GM23338 (cell line): ENCODE measurements around the gene TMEM178B. TPM values are rescaled to one million over a fixed set of nuclear protein-coding genes. Genes with fewer than 3 reads are reported as not detected.

Source experiments
- ATAC-seq: fragments of 200-7000 bp; cut with Tn5 transposase; 3 replicates; pipeline ENCODE4 v1.9.1; 2020
- DNase-seq: peaks from one replicate; pipeline ENCODE4 v3.0.0-alpha.2; 2015; ENCODE audit warnings: low spot score
- H2AFZ ChIP-seq: fragments of 200-600 bp; sonication (generic); 2 replicates; pipeline ENCODE4 v1.8.0; 2016; ENCODE audit warnings: antibody characterized with exemption, mild to moderate bottlenecking, moderate library complexity
- H3F3A ChIP-seq: fragments of 200-600 bp; sonication (generic); replicated peaks from 2 replicates; pipeline ENCODE4 v1.8.0; 2017; ENCODE audit warnings: antibody characterized with exemption, mixed run types, low read depth
- H3K27ac ChIP-seq: fragments of 200-600 bp; sonication (generic); 2 replicates; pipeline ENCODE4 v1.6.1; 2016; ENCODE audit warnings: low read depth
- H3K27me3 ChIP-seq: fragments of 200-600 bp; sonication (generic); 2 replicates; pipeline ENCODE4 v1.8.0; 2016; ENCODE audit warnings: mild to moderate bottlenecking, mixed run types, moderate library complexity; ENCODE audit not compliant: insufficient read depth
- H3K36me3 ChIP-seq: fragments of 200-600 bp; sonication (generic); 2 replicates; pipeline ENCODE4 v1.8.0; 2016; ENCODE audit warnings: mild to moderate bottlenecking; ENCODE audit not compliant: insufficient read depth
- H3K4me1 ChIP-seq: fragments of 200-600 bp; sonication (generic); 2 replicates; pipeline ENCODE4 v1.8.0; 2016; ENCODE audit warnings: mild to moderate bottlenecking, moderate library complexity; ENCODE audit not compliant: insufficient read depth
- H3K4me2 ChIP-seq: fragments of 200-600 bp; sonication (generic); 2 replicates; pipeline ENCODE4 v1.7.1; 2017; ENCODE audit warnings: mixed run types
- H3K4me3 ChIP-seq: fragments of 200-600 bp; sonication (generic); 2 replicates; pipeline ENCODE4 v1.6.1; 2016; ENCODE audit warnings: mixed run types
- H3K79me2 ChIP-seq: fragments of 200-600 bp; sonication (generic); replicated peaks from 2 replicates; pipeline ENCODE4 v1.8.0; 2017; ENCODE audit warnings: mild to moderate bottlenecking; ENCODE audit not compliant: insufficient read depth
- H3K9me2 ChIP-seq: fragments of 200-600 bp; sonication (generic); 2 replicates; pipeline ENCODE4 v1.8.0; 2017; ENCODE audit not compliant: insufficient read depth
- H4K20me1 ChIP-seq: fragments of 200-600 bp; sonication (generic); replicated peaks from 2 replicates; pipeline ENCODE4 v1.8.0; 2017; ENCODE audit warnings: mild to moderate bottlenecking; ENCODE audit not compliant: insufficient read depth
- H3K27ac Mint-ChIP-seq: 2 replicates; pipeline ENCODE4 v1.8.0; 2020; ENCODE audit warnings: inconsistent platforms, mild to moderate bottlenecking, moderate library complexity, mixed read lengths
- H3K27me3 Mint-ChIP-seq: 3 replicates; pipeline ENCODE4 v1.8.0; 2022; ENCODE audit warnings: low read depth, mild to moderate bottlenecking, moderate library complexity, mixed read lengths, inconsistent platforms; ENCODE audit not compliant: insufficient read depth, poor library complexity
- H3K36me3 Mint-ChIP-seq: 3 replicates; pipeline ENCODE4 v1.8.0; 2021; ENCODE audit warnings: low read depth, mild to moderate bottlenecking, inconsistent platforms, moderate library complexity, mixed read lengths
- H3K4me1 Mint-ChIP-seq: 3 replicates; pipeline ENCODE4 v1.8.0; 2020; ENCODE audit warnings: mild to moderate bottlenecking, inconsistent platforms, mixed read lengths
- H3K4me3 Mint-ChIP-seq: 3 replicates; pipeline ENCODE4 v1.8.0; 2021; ENCODE audit warnings: moderate library complexity, mild to moderate bottlenecking, inconsistent platforms, mixed read lengths
- H3K9me3 Mint-ChIP-seq: 3 replicates; pipeline ENCODE4 v1.8.0; 2020; ENCODE audit warnings: moderate library complexity, mild to moderate bottlenecking, inconsistent platforms, mixed read lengths
- CREB1 ChIP-seq: fragments of 250-450 bp; sonication (Bioruptor Pico); IDR thresholded peaks from 2 replicates; pipeline ENCODE4 v1.5.0; 2020; ENCODE audit warnings: low read depth, mild to moderate bottlenecking, moderate library complexity
- CTCF ChIP-seq, 2 experiments: fragments of 200-600 bp in 1 of 2; sonication (generic) in 1 of 2; conservative IDR thresholded peaks; 2 replicates each; pipeline versions ENCODE4 v1.5.1 to v1.6.1; 2016 to 2017; ENCODE audit warnings: antibody characterized with exemption in 2 of 2, low read depth in 2 of 2, mild to moderate bottlenecking in 2 of 2, moderate library complexity in 1 of 2
- ETS1 ChIP-seq: IDR thresholded peaks from 2 replicates; pipeline ENCODE4 v1.6.1; 2016; ENCODE audit warnings: antibody characterized with exemption
- EZH2 ChIP-seq: fragments of 200-600 bp; sonication (generic); IDR thresholded peaks from one replicate; pipeline ENCODE4 v1.8.0; 2017; ENCODE audit warnings: antibody characterized with exemption, mild to moderate bottlenecking, low read depth; ENCODE audit not compliant: unreplicated experiment
- EZH2phosphoT487 ChIP-seq: fragments of 200-600 bp; sonication (generic); IDR thresholded peaks from one replicate; pipeline ENCODE4 v1.8.1; 2018; ENCODE audit warnings: antibody characterized with exemption; ENCODE audit not compliant: unreplicated experiment
- JUNB ChIP-seq: IDR thresholded peaks from one replicate; pipeline ENCODE4 v1.6.1; 2016; ENCODE audit warnings: antibody characterized with exemption; ENCODE audit not compliant: unreplicated experiment
- NANOG ChIP-seq: IDR thresholded peaks from 2 replicates; pipeline ENCODE4 v1.6.1; 2016; ENCODE audit warnings: antibody characterized with exemption, borderline replicate concordance
- POLR2AphosphoS5 ChIP-seq: IDR thresholded peaks from 2 replicates; pipeline ENCODE4 v1.6.1; 2016; ENCODE audit warnings: antibody characterized with exemption, low read depth
- REST ChIP-seq: IDR thresholded peaks from one replicate; pipeline ENCODE4 v1.6.1; 2018; ENCODE audit warnings: antibody characterized with exemption; ENCODE audit not compliant: unreplicated experiment
- STAT1 ChIP-seq: IDR thresholded peaks from one replicate; pipeline ENCODE4 v1.6.1; 2016; ENCODE audit warnings: antibody characterized with exemption; ENCODE audit not compliant: unreplicated experiment
- ZNF114 ChIP-seq: fragments of 250-450 bp; sonication (Bioruptor Pico); IDR thresholded peaks from 2 replicates; pipeline ENCODE4 v1.5.0; 2020; ENCODE audit warnings: mild to moderate bottlenecking, moderate library complexity
- ZNF331 ChIP-seq: fragments of 250-450 bp; sonication (Bioruptor Pico); IDR thresholded peaks from 2 replicates; pipeline ENCODE4 v1.5.0; 2020; ENCODE audit warnings: low read depth, mild to moderate bottlenecking, moderate library complexity
- ZNF462 ChIP-seq: fragments of 250-450 bp; sonication (Bioruptor Pico); IDR thresholded peaks from 2 replicates; pipeline ENCODE4 v1.5.0; 2020; ENCODE audit warnings: mild to moderate bottlenecking, moderate library complexity
- polyA plus RNA-seq: library from polyadenylated mRNA; unstranded; fragments of >200 nt; fragmentation: Nextera tagmentation; extraction: Ambion mirVana; gene quantifications from 2 replicates; pipeline ENCODE4 v1.2.1, GENCODE V29; 2016
- total RNA-seq: library from RNA; depleted of rRNA; stranded (reverse); fragments of >200 nt; shearing (Covaris generic); gene quantifications from 2 replicates; pipeline ENCODE4 v1.2.3, GENCODE V29; 2014

The TMEM178B gene
- total and polyA plus RNA-seq, 2 experiments from 2014 or later: 4.9 to 15.6 TPM

GRCh38 chr7:141360803-141361202 is 286.9 kb downstream of the TMEM178B start:
- H3K27me3 ChIP-seq: no peaks in the 10 kb centered on the region
- ATAC-seq (no peak), DNase-seq (no peak)
- H3K27me3 Mint-ChIP-seq: no peaks in the 10 kb centered on the region
- no peaks in the 10 kb centered on the region for H3F3A ChIP-seq
- no peaks in the 10 kb centered on the region for H4K20me1 ChIP-seq
- H3K9me2 ChIP-seq: no peaks in the 10 kb centered on the region
- no peaks in the 10 kb centered on the region; the same call in 1 of the 2 replicates for H3K36me3 ChIP-seq
- H3K9me3 Mint-ChIP-seq: no peaks in the 10 kb centered on the region
- no peak overlapping the region for H2AFZ ChIP-seq
- no peak overlapping the region for H3K27ac ChIP-seq
- TF ChIP-seq ZNF331 (CRISPR knock-in tag): no peak
- no peak for TF ChIP-seq ZNF462
- TF ChIP-seq POLR2AphosphoS5: no peak
- no peak for TF ChIP-seq NANOG
- TF ChIP-seq ZNF114 (CRISPR knock-in tag): no peak
- no peak for TF ChIP-seq CTCF (conservative IDR thresholded peaks at IDR 0.05; ENCODE audit: low read depth in 2 of 2)
- TF ChIP-seq ETS1: no peak
- no peak for TF ChIP-seq EZH2phosphoT487
- TF ChIP-seq CREB1 (CRISPR knock-in tag): no peak
- TF ChIP-seq REST: no peak
- TF ChIP-seq JUNB: no peak
- no peak for TF ChIP-seq STAT1
- TF ChIP-seq EZH2: no peak
- no peak overlapping the region for H3K4me3 ChIP-seq
- no peak overlapping the region for H3K4me2 ChIP-seq
- H3K79me2 ChIP-seq: 0 out of 2 replicates have a peak, but pooled peaks cover 8% of the 10 kb centered on the region
- no peak overlapping the region for H3K4me3 Mint-ChIP-seq
- H3K4me1 Mint-ChIP-seq: peaks cover 23% of the 10 kb centered on the region
- H3K27ac Mint-ChIP-seq: no peak overlapping the region
- H3K4me1 ChIP-seq: peaks cover 16% of the 10 kb centered on the region
- no peaks in the 10 kb centered on the region for H3K36me3 Mint-ChIP-seq
